GM19438 (cell line): Measurements from ENCODE around the gene SH3GL3.

ENCODE experiments used
- ATAC-seq: cut with Tn5 transposase; IDR thresholded peaks from one replicate; pipeline ENCODE4 v1.9.1; 2021; ENCODE audit warnings: low read depth; ENCODE audit not compliant: unreplicated experiment

Gene SH3GL3

DNA sequence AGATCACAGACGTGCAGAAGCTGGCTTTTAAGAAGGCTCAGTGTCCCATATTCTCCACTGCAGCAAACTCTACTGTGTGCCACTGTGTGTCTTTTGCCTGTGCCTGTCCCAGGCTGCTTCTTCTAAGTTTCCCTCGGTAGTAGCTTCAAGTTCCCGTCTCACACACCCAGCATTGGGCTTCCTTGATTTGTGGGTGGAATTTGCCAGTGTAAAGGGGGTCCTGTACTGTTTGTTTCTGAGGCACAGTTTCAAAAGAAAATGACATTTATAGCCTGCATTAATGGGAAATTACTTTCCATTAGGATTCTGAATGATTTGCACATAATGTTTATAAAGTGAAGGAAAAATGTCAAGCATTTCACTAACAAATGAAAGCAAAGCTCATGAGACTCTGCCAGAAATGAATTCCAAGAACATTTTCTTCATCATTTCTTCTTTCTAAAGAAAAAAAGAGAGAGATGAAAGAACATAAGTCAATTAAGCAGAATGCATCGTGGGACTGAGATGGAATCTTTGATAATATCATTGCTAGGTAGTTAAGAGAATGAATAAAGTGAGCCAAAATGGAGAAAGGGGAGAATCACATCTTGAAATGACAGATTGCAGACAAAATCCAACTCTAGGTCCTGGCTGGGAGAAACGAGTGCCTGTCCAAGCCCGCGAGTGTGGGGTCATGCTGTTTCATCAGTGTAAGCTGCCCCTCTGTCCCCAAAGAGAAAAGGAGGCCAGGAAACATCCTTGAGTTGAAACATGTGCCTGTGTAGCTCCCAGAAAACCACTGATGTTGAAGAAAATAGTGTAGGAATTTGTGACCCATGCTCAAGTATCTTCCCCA lies 158.2 kb downstream of the SH3GL3 start:
- ATAC-seq, result no peak

GRCh38 chr15:83610132-83610531 lies 163.0 kb downstream of the SH3GL3 start:
- no peak for ATAC-seq

DNA sequence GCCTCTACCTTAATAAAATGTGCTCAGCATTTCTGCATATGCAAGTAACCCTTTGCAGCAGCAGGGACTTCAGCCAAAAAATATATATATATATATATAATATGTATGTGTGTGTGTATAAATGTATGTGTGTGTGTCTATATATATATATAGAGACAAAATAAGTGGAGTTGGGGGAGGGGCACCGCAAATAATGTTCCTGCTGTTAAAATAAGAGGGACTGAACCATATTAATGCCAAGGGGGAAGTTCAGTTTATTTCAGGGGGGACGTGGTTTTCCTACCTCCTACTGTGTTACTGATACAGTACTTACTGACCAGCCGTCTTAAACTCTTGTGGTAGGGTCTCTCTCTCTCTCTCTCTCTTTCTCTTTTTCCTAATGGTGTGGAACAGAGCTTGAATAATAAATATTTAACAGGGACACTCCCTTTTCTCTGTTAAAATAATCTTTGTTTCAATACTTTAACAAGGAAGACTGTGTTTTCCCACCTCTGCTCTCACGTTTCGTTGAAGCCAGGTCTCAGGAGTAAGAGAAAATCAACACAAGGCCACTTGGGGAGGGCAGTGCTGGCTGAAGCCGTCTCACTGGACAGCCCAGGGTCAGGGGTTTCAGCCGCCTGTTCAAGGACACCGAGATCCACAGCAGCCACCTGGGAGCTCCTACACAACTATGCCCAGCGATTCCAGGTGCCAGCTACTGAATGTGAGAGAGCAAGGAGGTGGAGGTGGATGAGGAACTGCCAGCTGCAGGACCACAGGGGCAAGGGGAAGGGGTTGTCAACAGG lies 164.0 kb downstream of the SH3GL3 start:
- ATAC-seq, result no peak

DNA sequence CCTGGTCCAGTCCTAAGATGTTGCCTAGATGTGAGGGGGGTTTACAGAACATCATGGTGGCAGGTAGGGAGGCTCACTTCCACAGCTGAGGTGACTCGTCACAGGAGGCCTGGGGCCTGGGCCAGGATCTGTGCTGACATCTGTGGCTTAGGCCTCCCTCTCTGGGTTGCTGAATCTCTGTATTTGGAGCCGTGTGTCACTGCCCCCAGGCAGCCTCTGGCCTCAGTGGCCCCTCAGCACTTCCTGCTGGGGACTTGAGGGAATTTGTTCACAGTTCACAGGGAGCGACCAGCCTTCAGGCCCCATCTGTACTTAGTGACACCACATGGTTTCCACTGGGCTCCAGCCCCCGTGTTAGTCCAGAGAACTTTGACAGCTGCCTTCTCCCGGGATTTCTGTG lies 165.1 kb downstream of the SH3GL3 start:
- ATAC-seq, result no peak

DNA sequence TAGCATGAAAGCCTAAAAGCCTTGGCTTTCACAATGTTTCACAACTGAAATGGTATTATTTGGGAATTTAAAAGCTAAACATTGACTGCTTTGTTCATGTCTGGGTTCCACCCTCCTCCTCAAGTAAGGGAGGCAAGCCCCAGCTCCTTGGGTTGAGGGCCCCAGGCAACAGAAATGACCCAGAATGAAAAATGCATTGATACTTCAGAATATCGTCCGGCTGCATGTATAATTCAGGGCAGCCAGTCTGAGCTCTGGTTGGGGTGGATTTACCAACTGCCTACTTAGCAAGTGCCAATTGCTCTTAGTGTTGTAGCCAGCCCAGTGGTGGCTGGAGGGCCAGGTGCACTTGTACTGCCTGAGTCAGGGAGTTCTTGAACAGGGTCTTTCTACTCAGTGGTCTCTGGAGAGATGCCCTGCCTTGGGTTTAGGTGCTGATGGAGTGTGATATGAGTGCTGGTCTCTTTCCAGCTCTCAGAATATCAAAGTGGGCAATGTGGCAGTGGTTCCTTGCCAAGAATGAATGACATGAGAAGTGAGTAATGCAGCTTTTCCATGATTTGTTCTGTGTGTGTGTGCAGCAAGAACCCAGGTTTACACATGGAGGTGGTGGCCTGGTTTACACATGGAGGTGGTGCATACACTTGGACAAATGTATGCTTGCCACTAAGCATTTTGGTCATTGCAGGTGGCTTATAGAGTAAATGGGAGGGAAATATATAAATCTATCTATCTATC lies 165.9 kb downstream of the SH3GL3 start:
- no peak for ATAC-seq

DNA sequence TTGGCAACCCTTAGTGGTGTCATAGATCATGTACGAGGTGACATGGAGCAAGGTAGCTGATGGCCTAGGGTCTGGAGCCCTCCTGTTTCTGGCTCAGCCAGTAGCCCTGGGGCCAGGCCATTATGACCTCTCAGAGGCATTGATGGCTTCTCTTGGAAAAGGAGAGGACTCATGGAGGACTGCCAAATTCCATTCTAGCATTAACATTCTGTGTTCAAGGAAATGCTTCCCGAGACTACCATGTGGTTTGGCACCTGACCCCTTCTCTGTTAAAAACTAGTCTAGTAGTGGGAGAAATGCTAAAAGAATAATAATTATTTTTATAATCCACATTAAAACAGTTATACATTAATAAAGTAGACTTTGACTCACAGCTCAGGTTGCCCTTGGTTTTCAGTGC lies 166.6 kb downstream of the SH3GL3 start:
- ATAC-seq, result no peak

DNA sequence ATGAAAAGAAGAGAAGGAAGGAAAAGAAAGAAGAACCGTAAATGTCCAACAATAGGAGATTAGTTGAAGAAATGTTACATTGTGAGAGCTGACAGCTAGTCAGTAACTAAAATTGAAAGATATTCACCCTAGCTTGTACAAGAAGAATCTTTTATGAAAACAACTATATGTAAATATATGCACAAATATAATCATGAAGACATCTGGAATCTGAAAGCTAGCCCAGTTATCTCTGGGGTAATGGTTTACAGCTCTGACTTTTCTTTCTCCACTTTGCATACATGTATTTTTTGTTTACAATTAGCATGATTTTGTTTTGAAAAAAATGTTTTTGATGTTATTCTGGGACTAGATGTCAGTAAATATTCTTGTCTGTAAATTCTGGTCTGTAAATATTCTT lies 169.7 kb downstream of the SH3GL3 start:
- no peak for ATAC-seq

DNA sequence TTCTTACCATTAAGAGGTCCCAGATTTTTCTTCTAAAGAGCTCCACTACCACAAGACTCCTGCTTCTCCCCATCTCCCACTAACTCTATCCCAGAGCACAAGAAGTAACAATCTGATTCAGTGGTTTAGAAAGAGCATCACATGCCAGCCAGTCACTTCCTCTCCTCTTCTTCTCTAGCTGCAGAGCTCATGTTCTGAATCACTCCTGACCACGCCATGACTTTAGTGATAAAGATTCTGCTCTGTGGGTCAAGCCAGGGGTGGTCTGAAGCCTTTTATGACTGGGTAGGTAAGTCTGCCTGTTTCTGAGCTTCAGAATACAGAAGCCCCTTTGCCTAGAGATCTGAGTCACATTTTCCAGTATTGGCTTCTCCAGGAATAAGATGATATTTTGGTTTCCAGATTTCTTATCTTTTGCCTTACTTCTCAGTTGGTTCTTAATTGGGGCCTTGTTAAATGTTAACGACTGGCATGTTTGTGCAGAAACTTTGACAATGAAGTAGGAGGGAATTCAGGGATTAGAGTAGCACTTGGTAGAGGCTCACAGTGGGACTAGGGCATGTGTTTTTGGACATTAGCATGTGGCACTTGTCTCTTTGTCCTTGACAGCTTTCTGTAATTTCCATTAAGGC lies 179.1 kb downstream of the SH3GL3 start:
- ATAC-seq, result no peak

GRCh38 chr15:83631534-83631933 lies 184.4 kb downstream of the SH3GL3 start:
- ATAC-seq, result no peak

- ATAC-seq, result no peak
Measured at GRCh38 chr15:83643201-83643600, 196.1 kb downstream of the SH3GL3 start.

DNA sequence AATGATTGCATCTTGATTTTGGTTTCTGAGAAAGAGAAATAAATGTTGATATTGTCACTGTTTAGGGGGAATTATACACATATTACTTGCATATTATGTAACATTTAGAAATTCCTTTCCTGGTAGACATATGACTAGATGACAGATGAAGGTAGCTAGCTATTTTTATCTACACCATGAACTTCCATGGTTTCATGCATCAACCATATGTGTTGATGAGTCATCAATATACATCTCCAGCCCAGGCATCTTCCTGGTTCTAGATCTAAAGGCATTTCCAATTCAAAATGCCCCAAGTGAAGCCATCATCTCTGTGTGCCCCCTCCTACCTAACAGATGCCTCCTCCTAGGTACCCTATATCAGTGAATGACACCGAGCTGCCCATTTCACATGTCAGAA lies 197.3 kb downstream of the SH3GL3 start:
- no peak for ATAC-seq

- no peak for ATAC-seq
Measured at GRCh38 chr15:83650831-83651230, 203.7 kb downstream of the SH3GL3 start.

GRCh38 chr15:83651541-83651940 lies 204.4 kb downstream of the SH3GL3 start:
- ATAC-seq, result no peak

GRCh38 chr15:83652626-83653204 lies 205.6 kb downstream of the SH3GL3 start:
- no peak for ATAC-seq

- ATAC-seq, result no peak
Measured at GRCh38 chr15:83653288-83653638, 206.1 kb downstream of the SH3GL3 start.

- ATAC-seq, result no peak
Measured at GRCh38 chr15:83653639-83654378, 206.7 kb downstream of the SH3GL3 start, which contains the start of gene ADAMTSL3. TSS of gene ADAMTSL3 (plus strand) at chr15:83654123. CDS start at chr15:83655762, 1,639 bp downstream.

GRCh38 chr15:83654379-83655236 lies 207.5 kb downstream of the SH3GL3 start:
- ATAC-seq, result no peak

GRCh38 chr15:83655237-83655616 lies 208.1 kb downstream of the SH3GL3 start:
- no peak for ATAC-seq

GRCh38 chr15:83656192-83656591 lies 209.1 kb downstream of the SH3GL3 start:
- ATAC-seq, result no peak
